H9 (cell line): ENCODE data around the gene PRUNE2. TPM values are rescaled to one million over a fixed set of nuclear protein-coding genes. Genes with fewer than 3 reads are reported as not detected.

Source experiments
- DNase-seq: peaks from one replicate; pipeline ENCODE4 v3.0.0-alpha.2; 2017
- H2AFZ ChIP-seq: one replicate; pipeline ENCODE4 v1.6.1; 2013; ENCODE audit warnings: mild to moderate bottlenecking, low read length, control low read depth, moderate library complexity
- H2AK5ac ChIP-seq: 2 replicates; pipeline ENCODE4 v1.6.1; 2013; ENCODE audit warnings: low read length, control low read depth, mixed read lengths; ENCODE audit not compliant: insufficient read length
- H2BK120ac ChIP-seq: one replicate; pipeline ENCODE4 v1.6.1; 2013; ENCODE audit warnings: low read depth, mild to moderate bottlenecking, low read length, control low read depth, inconsistent platforms; ENCODE audit not compliant: poor library complexity, severe bottlenecking
- H2BK12ac ChIP-seq: 2 replicates; pipeline ENCODE4 v1.6.1; 2013; ENCODE audit warnings: low read length, control low read depth, mixed read lengths, low read depth; ENCODE audit not compliant: insufficient read length
- H2BK15ac ChIP-seq: 2 replicates; pipeline ENCODE4 v1.6.1; 2013; ENCODE audit warnings: low read depth, low read length, control low read depth
- H2BK20ac ChIP-seq: one replicate; pipeline ENCODE4 v1.6.1; 2013; ENCODE audit warnings: low read depth, mild to moderate bottlenecking, low read length, control low read depth, inconsistent platforms; ENCODE audit not compliant: poor library complexity, severe bottlenecking
- H2BK5ac ChIP-seq: 2 replicates; pipeline ENCODE4 v1.6.1; 2013; ENCODE audit warnings: low read length, control low read depth, mixed read lengths; ENCODE audit not compliant: insufficient read length
- H3K14ac ChIP-seq: 2 replicates; pipeline ENCODE4 v1.6.1; 2013; ENCODE audit warnings: low read length, control low read depth; ENCODE audit not compliant: insufficient read depth
- H3K18ac ChIP-seq: 2 replicates; pipeline ENCODE4 v1.6.1; 2013; ENCODE audit warnings: low read depth, mild to moderate bottlenecking, mixed read lengths, low read length, control low read depth; ENCODE audit not compliant: insufficient read length
- H3K23ac ChIP-seq: 2 replicates; pipeline ENCODE4 v1.6.1; 2013; ENCODE audit warnings: low read length, control low read depth, mixed read lengths, low read depth; ENCODE audit not compliant: insufficient read length
- H3K23me2 ChIP-seq: 2 replicates; pipeline ENCODE4 v1.6.1; 2013; ENCODE audit warnings: low read depth, mild to moderate bottlenecking, mixed read lengths, low read length, control low read depth; ENCODE audit not compliant: insufficient read length, poor library complexity, severe bottlenecking
- H3K27ac ChIP-seq: 2 replicates; pipeline ENCODE4 v1.5.1; 2013; ENCODE audit warnings: low read length, control low read depth, mixed read lengths, low read depth; ENCODE audit not compliant: insufficient read length
- H3K27me3 ChIP-seq: 2 replicates; pipeline ENCODE4 v1.6.1; 2013; ENCODE audit warnings: low read length, control low read depth, inconsistent platforms; ENCODE audit not compliant: insufficient read depth
- H3K4ac ChIP-seq: 2 replicates; pipeline ENCODE4 v1.6.1; 2013; ENCODE audit warnings: low read depth, mild to moderate bottlenecking, control low read depth, inconsistent platforms, low read length, moderate library complexity
- H3K4me1 ChIP-seq: 2 replicates; pipeline ENCODE4 v1.6.1; 2013; ENCODE audit warnings: low read length, control low read depth, inconsistent platforms; ENCODE audit not compliant: insufficient read depth
- H3K4me2 ChIP-seq: 2 replicates; pipeline ENCODE4 v1.6.1; 2013; ENCODE audit warnings: low read length, control low read depth, mixed read lengths; ENCODE audit not compliant: insufficient read length, insufficient read depth
- H3K56ac ChIP-seq: 2 replicates; pipeline ENCODE4 v1.6.1; 2013; ENCODE audit warnings: low read depth, mild to moderate bottlenecking, mixed read lengths, low read length, control low read depth; ENCODE audit not compliant: insufficient read length
- H3K79me1 ChIP-seq: 2 replicates; pipeline ENCODE4 v1.6.1; 2013; ENCODE audit warnings: low read depth, mild to moderate bottlenecking, moderate library complexity, low read length, control low read depth, inconsistent platforms; ENCODE audit not compliant: insufficient read depth, poor library complexity, severe bottlenecking
- H3K79me2 ChIP-seq: 2 replicates; pipeline ENCODE4 v1.6.1; 2013; ENCODE audit warnings: low read length, control low read depth, inconsistent platforms; ENCODE audit not compliant: insufficient read depth
- H3K9ac ChIP-seq: 2 replicates; pipeline ENCODE4 v1.6.1; 2013; ENCODE audit warnings: low read length, control low read depth, mixed read lengths; ENCODE audit not compliant: insufficient read length; ENCODE audit errors: extremely low read depth
- H3K9me3 ChIP-seq: one replicate; pipeline ENCODE4 v1.6.1; 2013; ENCODE audit warnings: low read depth, low read length, inconsistent platforms; ENCODE audit not compliant: control insufficient read depth
- H3T11ph ChIP-seq: one replicate; pipeline ENCODE4 v1.6.1; 2013; ENCODE audit warnings: mild to moderate bottlenecking, low read length, control low read depth, inconsistent platforms
- H4K20me1 ChIP-seq: one replicate; pipeline ENCODE4 v1.6.1; 2013; ENCODE audit not compliant: control insufficient read depth, insufficient read length, insufficient read depth
- H4K5ac ChIP-seq: 2 replicates; pipeline ENCODE4 v1.6.1; 2013; ENCODE audit warnings: low read depth, mild to moderate bottlenecking, mixed read lengths, low read length, control low read depth; ENCODE audit not compliant: insufficient read length
- H4K8ac ChIP-seq: replicated peaks from 2 replicates; pipeline ENCODE4 v1.6.1; 2013; ENCODE audit warnings: low read length, control low read depth, mixed read lengths, low read depth; ENCODE audit not compliant: insufficient read length
- H4K91ac ChIP-seq: 2 replicates; pipeline ENCODE4 v1.6.1; 2013; ENCODE audit warnings: low read depth, mild to moderate bottlenecking, moderate library complexity, mixed read lengths, low read length, control low read depth; ENCODE audit not compliant: insufficient read length
- H3K27ac Mint-ChIP-seq, 3 experiments: 2 replicates in 2 of 3; 3 replicates in 1 of 3; pipeline ENCODE4 v1.8.0; 2020 to 2021; ENCODE audit warnings: mixed read lengths in 3 of 3, mild to moderate bottlenecking in 1 of 3, moderate library complexity in 1 of 3
- H3K27me3 Mint-ChIP-seq: 2 replicates; pipeline ENCODE4 v1.8.0; 2021; ENCODE audit warnings: low read depth, mild to moderate bottlenecking, moderate library complexity, mixed read lengths
- H3K36me3 Mint-ChIP-seq, 3 experiments: 2 replicates in 2 of 3; 3 replicates in 1 of 3; pipeline ENCODE4 v1.8.0; 2020 to 2021; ENCODE audit warnings: low read depth in 3 of 3, mixed read lengths in 3 of 3; ENCODE audit not compliant: insufficient read depth in 1 of 3
- H3K4me1 Mint-ChIP-seq, 2 experiments: 2 replicates each; pipeline ENCODE4 v1.8.0; 2020; ENCODE audit warnings: mixed read lengths in 2 of 2
- H3K4me3 Mint-ChIP-seq, 2 experiments: 2 replicates in 1 of 2; 3 replicates in 1 of 2; pipeline ENCODE4 v1.8.0; 2020 to 2021; ENCODE audit warnings: mild to moderate bottlenecking in 2 of 2, mixed read lengths in 2 of 2, moderate library complexity in 1 of 2
- H3K9me3 Mint-ChIP-seq, 2 experiments: 2 replicates in 1 of 2; 3 replicates in 1 of 2; pipeline ENCODE4 v1.8.0; 2020; ENCODE audit warnings: mild to moderate bottlenecking in 2 of 2, mixed read lengths in 2 of 2, moderate library complexity in 1 of 2
- CTCF ChIP-seq: fragments of 200-600 bp; sonication (generic); conservative IDR thresholded peaks from 3 replicates; pipeline ENCODE4 v1.8.0; 2021; ENCODE audit warnings: antibody characterized with exemption, mild to moderate bottlenecking
- WGBS: extraction: QIAGEN DNeasy Blood & Tissue Kit; methylation state at CpG from one replicate; pipeline ENCODE4 v1.1.7; 2013; ENCODE audit warnings: missing lambda C conversion rate, low lambda C conversion rate, mixed read lengths; ENCODE audit not compliant: insufficient read length; ENCODE audit errors: extremely low coverage; 5-methylcytosine and 5-hydroxymethylcytosine counted together
- total RNA-seq: library from RNA; stranded (reverse); gene quantifications from 2 replicates; pipeline ENCODE4 v1.2.1, GENCODE V29; 2021

PRUNE2 gene
- total RNA-seq, 1 experiment from 2014 or later, result 12.1 TPM

DNA sequence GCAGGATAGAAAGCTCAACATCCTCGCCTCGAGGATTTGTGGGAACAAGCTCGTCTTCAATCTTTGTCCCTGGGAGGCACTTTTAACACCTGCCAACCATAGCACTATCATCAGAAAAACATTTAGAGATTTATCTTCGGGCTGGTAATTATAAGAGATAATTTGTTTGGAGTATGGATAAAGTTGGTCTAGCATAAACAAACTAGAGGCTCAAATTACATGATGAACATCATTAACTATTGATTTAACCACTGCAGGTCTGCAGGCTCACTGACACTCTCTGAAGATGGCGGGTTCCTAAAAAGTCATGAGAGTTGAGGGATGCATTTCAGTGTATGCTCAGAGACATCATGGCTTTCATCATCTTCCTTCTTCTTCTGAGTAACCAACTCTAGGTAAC is 167.5 kb downstream of the PRUNE2 start:
- Histone ChIP-seq H2BK20ac (no peak overlapping the region), H2AK5ac (no peak overlapping the region), H2BK12ac (no peak overlapping the region), H4K20me1 (no peaks in the 10 kb centered on the region), H3K27me3 (no peaks in the 10 kb centered on the region), H4K8ac (no peak overlapping the region), H3K27ac (no peak overlapping the region), H2AFZ (no peak overlapping the region), H3K14ac (no peak overlapping the region), H2BK5ac (no peak overlapping the region), H2BK120ac (no peak overlapping the region), H3K9ac (no peak overlapping the region), H3K4me1 (no peaks in the 10 kb centered on the region), H3K56ac (no peak overlapping the region), H3K18ac (no peak overlapping the region), H3K79me1 (no peaks in the 10 kb centered on the region), H4K91ac (no peak overlapping the region), H4K5ac (no peak overlapping the region), H3K4me2 (no peak overlapping the region), H3K9me3 (no peaks in the 10 kb centered on the region), H3K4ac (no peak overlapping the region), H3K23ac (no peak overlapping the region), H3K23me2 (no peaks in the 10 kb centered on the region), H3K79me2 (no peaks in the 10 kb centered on the region), H3T11ph (no peak overlapping the region), H2BK15ac (no peak overlapping the region)
- Mint-ChIP-seq H3K4me3 (no peak overlapping the region), H3K36me3 (peaks cover 0 to 4% (median 0%) of the 10 kb centered on the region in 3 experiments; a peak in 1 of 7 replicates), H3K27ac (no peak overlapping the region), H3K4me1 (peaks cover 5 to 7% of the 10 kb centered on the region in 2 experiments; a peak in 3 of 4 replicates), H3K9me3 (peaks cover 0 to 6% of the 10 kb centered on the region in 2 experiments; a peak in 2 of 5 replicates), H3K27me3 (peaks cover 3% of the 10 kb centered on the region; the same call in 1 of the 2 replicates)
- no CpG with 5 or more reads among the region's 5 CpGs for WGBS
- no peak for TF ChIP-seq CTCF
- no peak for DNase-seq
